H9 (cell line): ENCODE data around the gene BZW2. TPM values are rescaled to one million over a fixed set of nuclear protein-coding genes. Genes with fewer than 3 reads are reported as not detected.

Experiments
- DNase-seq: peaks from one replicate; pipeline ENCODE4 v3.0.0-alpha.2; 2017
- H2AFZ ChIP-seq: one replicate; pipeline ENCODE4 v1.6.1; 2013; ENCODE audit warnings: mild to moderate bottlenecking, low read length, control low read depth, moderate library complexity
- H2AK5ac ChIP-seq: 2 replicates; pipeline ENCODE4 v1.6.1; 2013; ENCODE audit warnings: low read length, control low read depth, mixed read lengths; ENCODE audit not compliant: insufficient read length
- H2BK120ac ChIP-seq: one replicate; pipeline ENCODE4 v1.6.1; 2013; ENCODE audit warnings: low read depth, mild to moderate bottlenecking, low read length, control low read depth, inconsistent platforms; ENCODE audit not compliant: poor library complexity, severe bottlenecking
- H2BK12ac ChIP-seq: 2 replicates; pipeline ENCODE4 v1.6.1; 2013; ENCODE audit warnings: low read length, control low read depth, mixed read lengths, low read depth; ENCODE audit not compliant: insufficient read length
- H2BK15ac ChIP-seq: 2 replicates; pipeline ENCODE4 v1.6.1; 2013; ENCODE audit warnings: low read depth, low read length, control low read depth
- H2BK20ac ChIP-seq: one replicate; pipeline ENCODE4 v1.6.1; 2013; ENCODE audit warnings: low read depth, mild to moderate bottlenecking, low read length, control low read depth, inconsistent platforms; ENCODE audit not compliant: poor library complexity, severe bottlenecking
- H2BK5ac ChIP-seq: 2 replicates; pipeline ENCODE4 v1.6.1; 2013; ENCODE audit warnings: low read length, control low read depth, mixed read lengths; ENCODE audit not compliant: insufficient read length
- H3K14ac ChIP-seq: 2 replicates; pipeline ENCODE4 v1.6.1; 2013; ENCODE audit warnings: low read length, control low read depth; ENCODE audit not compliant: insufficient read depth
- H3K18ac ChIP-seq: 2 replicates; pipeline ENCODE4 v1.6.1; 2013; ENCODE audit warnings: low read depth, mild to moderate bottlenecking, mixed read lengths, low read length, control low read depth; ENCODE audit not compliant: insufficient read length
- H3K23ac ChIP-seq: 2 replicates; pipeline ENCODE4 v1.6.1; 2013; ENCODE audit warnings: low read length, control low read depth, mixed read lengths, low read depth; ENCODE audit not compliant: insufficient read length
- H3K23me2 ChIP-seq: 2 replicates; pipeline ENCODE4 v1.6.1; 2013; ENCODE audit warnings: low read depth, mild to moderate bottlenecking, mixed read lengths, low read length, control low read depth; ENCODE audit not compliant: insufficient read length, poor library complexity, severe bottlenecking
- H3K27ac ChIP-seq: 2 replicates; pipeline ENCODE4 v1.5.1; 2013; ENCODE audit warnings: low read length, control low read depth, mixed read lengths, low read depth; ENCODE audit not compliant: insufficient read length
- H3K27me3 ChIP-seq: 2 replicates; pipeline ENCODE4 v1.6.1; 2013; ENCODE audit warnings: low read length, control low read depth, inconsistent platforms; ENCODE audit not compliant: insufficient read depth
- H3K4ac ChIP-seq: 2 replicates; pipeline ENCODE4 v1.6.1; 2013; ENCODE audit warnings: low read depth, mild to moderate bottlenecking, control low read depth, inconsistent platforms, low read length, moderate library complexity
- H3K4me1 ChIP-seq: 2 replicates; pipeline ENCODE4 v1.6.1; 2013; ENCODE audit warnings: low read length, control low read depth, inconsistent platforms; ENCODE audit not compliant: insufficient read depth
- H3K4me2 ChIP-seq: 2 replicates; pipeline ENCODE4 v1.6.1; 2013; ENCODE audit warnings: low read length, control low read depth, mixed read lengths; ENCODE audit not compliant: insufficient read length, insufficient read depth
- H3K56ac ChIP-seq: 2 replicates; pipeline ENCODE4 v1.6.1; 2013; ENCODE audit warnings: low read depth, mild to moderate bottlenecking, mixed read lengths, low read length, control low read depth; ENCODE audit not compliant: insufficient read length
- H3K79me1 ChIP-seq: 2 replicates; pipeline ENCODE4 v1.6.1; 2013; ENCODE audit warnings: low read depth, mild to moderate bottlenecking, moderate library complexity, low read length, control low read depth, inconsistent platforms; ENCODE audit not compliant: insufficient read depth, poor library complexity, severe bottlenecking
- H3K79me2 ChIP-seq: 2 replicates; pipeline ENCODE4 v1.6.1; 2013; ENCODE audit warnings: low read length, control low read depth, inconsistent platforms; ENCODE audit not compliant: insufficient read depth
- H3K9ac ChIP-seq: 2 replicates; pipeline ENCODE4 v1.6.1; 2013; ENCODE audit warnings: low read length, control low read depth, mixed read lengths; ENCODE audit not compliant: insufficient read length; ENCODE audit errors: extremely low read depth
- H3K9me3 ChIP-seq: one replicate; pipeline ENCODE4 v1.6.1; 2013; ENCODE audit warnings: low read depth, low read length, inconsistent platforms; ENCODE audit not compliant: control insufficient read depth
- H3T11ph ChIP-seq: one replicate; pipeline ENCODE4 v1.6.1; 2013; ENCODE audit warnings: mild to moderate bottlenecking, low read length, control low read depth, inconsistent platforms
- H4K20me1 ChIP-seq: one replicate; pipeline ENCODE4 v1.6.1; 2013; ENCODE audit not compliant: control insufficient read depth, insufficient read length, insufficient read depth
- H4K5ac ChIP-seq: 2 replicates; pipeline ENCODE4 v1.6.1; 2013; ENCODE audit warnings: low read depth, mild to moderate bottlenecking, mixed read lengths, low read length, control low read depth; ENCODE audit not compliant: insufficient read length
- H4K8ac ChIP-seq: replicated peaks from 2 replicates; pipeline ENCODE4 v1.6.1; 2013; ENCODE audit warnings: low read length, control low read depth, mixed read lengths, low read depth; ENCODE audit not compliant: insufficient read length
- H4K91ac ChIP-seq: 2 replicates; pipeline ENCODE4 v1.6.1; 2013; ENCODE audit warnings: low read depth, mild to moderate bottlenecking, moderate library complexity, mixed read lengths, low read length, control low read depth; ENCODE audit not compliant: insufficient read length
- H3K27ac Mint-ChIP-seq, 3 experiments: 2 replicates in 2 of 3; 3 replicates in 1 of 3; pipeline ENCODE4 v1.8.0; 2020 to 2021; ENCODE audit warnings: mixed read lengths in 3 of 3, mild to moderate bottlenecking in 1 of 3, moderate library complexity in 1 of 3
- H3K27me3 Mint-ChIP-seq: 2 replicates; pipeline ENCODE4 v1.8.0; 2021; ENCODE audit warnings: low read depth, mild to moderate bottlenecking, moderate library complexity, mixed read lengths
- H3K36me3 Mint-ChIP-seq, 3 experiments: 2 replicates in 2 of 3; 3 replicates in 1 of 3; pipeline ENCODE4 v1.8.0; 2020 to 2021; ENCODE audit warnings: low read depth in 3 of 3, mixed read lengths in 3 of 3; ENCODE audit not compliant: insufficient read depth in 1 of 3
- H3K4me1 Mint-ChIP-seq, 2 experiments: 2 replicates each; pipeline ENCODE4 v1.8.0; 2020; ENCODE audit warnings: mixed read lengths in 2 of 2
- H3K4me3 Mint-ChIP-seq, 2 experiments: 2 replicates in 1 of 2; 3 replicates in 1 of 2; pipeline ENCODE4 v1.8.0; 2020 to 2021; ENCODE audit warnings: mild to moderate bottlenecking in 2 of 2, mixed read lengths in 2 of 2, moderate library complexity in 1 of 2
- H3K9me3 Mint-ChIP-seq, 2 experiments: 2 replicates in 1 of 2; 3 replicates in 1 of 2; pipeline ENCODE4 v1.8.0; 2020; ENCODE audit warnings: mild to moderate bottlenecking in 2 of 2, mixed read lengths in 2 of 2, moderate library complexity in 1 of 2
- WGBS: extraction: QIAGEN DNeasy Blood & Tissue Kit; methylation state at CpG from one replicate; pipeline ENCODE4 v1.1.7; 2013; ENCODE audit warnings: missing lambda C conversion rate, low lambda C conversion rate, mixed read lengths; ENCODE audit not compliant: insufficient read length; ENCODE audit errors: extremely low coverage; 5-methylcytosine and 5-hydroxymethylcytosine counted together
- total RNA-seq: library from RNA; stranded (reverse); gene quantifications from 2 replicates; pipeline ENCODE4 v1.2.1, GENCODE V29; 2021
- TF ChIP-seq, protein P1 (sequence below): fragments of 200-600 bp; sonication (generic); conservative IDR thresholded peaks from 3 replicates; pipeline ENCODE4 v1.8.0; 2021; ENCODE audit warnings: antibody characterized with exemption, mild to moderate bottlenecking

BZW2 gene
- total RNA-seq, 1 experiment from 2014 or later, result 64.6 TPM

DNA sequence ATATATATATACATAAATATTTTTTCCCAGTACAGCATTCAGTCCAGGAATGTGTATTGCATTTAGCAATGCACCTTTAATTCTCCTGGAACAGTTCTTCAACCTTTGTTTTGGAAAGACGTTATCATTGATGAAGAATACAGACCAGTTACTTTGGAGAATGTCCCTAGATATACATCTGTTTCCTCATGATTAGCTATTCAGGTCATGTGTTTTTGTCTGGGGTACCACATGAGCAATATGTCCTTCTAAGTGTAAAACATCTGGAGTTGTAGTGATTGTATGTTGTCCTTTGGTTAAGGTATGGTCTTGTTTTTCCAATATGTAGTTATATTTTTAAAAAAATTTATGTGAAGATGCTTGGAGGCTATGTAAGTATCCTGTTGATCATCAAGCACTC lies 10.2 kb downstream of the BZW2 start:
- no CpG with 5 or more reads among the region's 1 CpG for WGBS
- no peak for DNase-seq
- no peak overlapping the region for H2AFZ ChIP-seq
- TF ChIP-seq, protein P1, sequence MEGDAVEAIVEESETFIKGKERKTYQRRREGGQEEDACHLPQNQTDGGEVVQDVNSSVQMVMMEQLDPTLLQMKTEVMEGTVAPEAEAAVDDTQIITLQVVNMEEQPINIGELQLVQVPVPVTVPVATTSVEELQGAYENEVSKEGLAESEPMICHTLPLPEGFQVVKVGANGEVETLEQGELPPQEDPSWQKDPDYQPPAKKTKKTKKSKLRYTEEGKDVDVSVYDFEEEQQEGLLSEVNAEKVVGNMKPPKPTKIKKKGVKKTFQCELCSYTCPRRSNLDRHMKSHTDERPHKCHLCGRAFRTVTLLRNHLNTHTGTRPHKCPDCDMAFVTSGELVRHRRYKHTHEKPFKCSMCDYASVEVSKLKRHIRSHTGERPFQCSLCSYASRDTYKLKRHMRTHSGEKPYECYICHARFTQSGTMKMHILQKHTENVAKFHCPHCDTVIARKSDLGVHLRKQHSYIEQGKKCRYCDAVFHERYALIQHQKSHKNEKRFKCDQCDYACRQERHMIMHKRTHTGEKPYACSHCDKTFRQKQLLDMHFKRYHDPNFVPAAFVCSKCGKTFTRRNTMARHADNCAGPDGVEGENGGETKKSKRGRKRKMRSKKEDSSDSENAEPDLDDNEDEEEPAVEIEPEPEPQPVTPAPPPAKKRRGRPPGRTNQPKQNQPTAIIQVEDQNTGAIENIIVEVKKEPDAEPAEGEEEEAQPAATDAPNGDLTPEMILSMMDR, result no peak
- no peak overlapping the region for H2BK15ac ChIP-seq
- no peak overlapping the region for H3K18ac ChIP-seq
- no peaks in the 10 kb centered on the region for H3K27me3 Mint-ChIP-seq
- no peaks in the 10 kb centered on the region for H4K20me1 ChIP-seq
- no peaks in the 10 kb centered on the region for H3K27me3 ChIP-seq
- H3K56ac ChIP-seq, result no peak overlapping the region
- H3K27ac Mint-ChIP-seq, result no peak overlapping the region
- no peak overlapping the region for H3K4me2 ChIP-seq
- no peak overlapping the region for H4K5ac ChIP-seq
- peaks cover 2% of the 10 kb centered on the region; the same call in 1 of the 2 replicates for H3K4me1 ChIP-seq
- no peak overlapping the region for H3T11ph ChIP-seq
- no peak overlapping the region for H3K14ac ChIP-seq
- no peak overlapping the region for H3K4me3 Mint-ChIP-seq
- no peak overlapping the region for H2BK5ac ChIP-seq
- H3K79me2 ChIP-seq, result peaks cover 15% of the 10 kb centered on the region; the same call in 1 of the 2 replicates
- H3K36me3 Mint-ChIP-seq, result peaks cover 0 to 2% (median 0%) of the 10 kb centered on the region in 3 experiments; a peak in 1 of 7 replicates
- H4K8ac ChIP-seq, result no peak overlapping the region
- H3K79me1 ChIP-seq, result peaks cover 3% of the 10 kb centered on the region
- no peak overlapping the region for H3K27ac ChIP-seq
- H3K4ac ChIP-seq, result no peak overlapping the region
- no peaks in the 10 kb centered on the region for H3K9me3 ChIP-seq
- no peak overlapping the region for H2AK5ac ChIP-seq
- H3K9ac ChIP-seq, result no peak overlapping the region
- H3K4me1 Mint-ChIP-seq, result peaks cover 26 to 32% of the 10 kb centered on the region in 2 experiments
- H3K9me3 Mint-ChIP-seq, result no peaks in the 10 kb centered on the region
- H3K23me2 ChIP-seq, result no peaks in the 10 kb centered on the region
- H4K91ac ChIP-seq, result no peak overlapping the region
- no peak overlapping the region for H2BK12ac ChIP-seq
- no peak overlapping the region for H2BK120ac ChIP-seq
- no peak overlapping the region for H2BK20ac ChIP-seq
- no peak overlapping the region for H3K23ac ChIP-seq
